Measurements from ENCODE around the gene NOD1.
A peak's percentile ranks its signal among the peaks of the same experiment; 100 is the strongest.
"Not testable (repeated sequence)": the region's sequence is repeated elsewhere in the genome, so short reads cannot be mapped to it uniquely, and the experiment has no call there.

The NOD1 gene

DNA sequence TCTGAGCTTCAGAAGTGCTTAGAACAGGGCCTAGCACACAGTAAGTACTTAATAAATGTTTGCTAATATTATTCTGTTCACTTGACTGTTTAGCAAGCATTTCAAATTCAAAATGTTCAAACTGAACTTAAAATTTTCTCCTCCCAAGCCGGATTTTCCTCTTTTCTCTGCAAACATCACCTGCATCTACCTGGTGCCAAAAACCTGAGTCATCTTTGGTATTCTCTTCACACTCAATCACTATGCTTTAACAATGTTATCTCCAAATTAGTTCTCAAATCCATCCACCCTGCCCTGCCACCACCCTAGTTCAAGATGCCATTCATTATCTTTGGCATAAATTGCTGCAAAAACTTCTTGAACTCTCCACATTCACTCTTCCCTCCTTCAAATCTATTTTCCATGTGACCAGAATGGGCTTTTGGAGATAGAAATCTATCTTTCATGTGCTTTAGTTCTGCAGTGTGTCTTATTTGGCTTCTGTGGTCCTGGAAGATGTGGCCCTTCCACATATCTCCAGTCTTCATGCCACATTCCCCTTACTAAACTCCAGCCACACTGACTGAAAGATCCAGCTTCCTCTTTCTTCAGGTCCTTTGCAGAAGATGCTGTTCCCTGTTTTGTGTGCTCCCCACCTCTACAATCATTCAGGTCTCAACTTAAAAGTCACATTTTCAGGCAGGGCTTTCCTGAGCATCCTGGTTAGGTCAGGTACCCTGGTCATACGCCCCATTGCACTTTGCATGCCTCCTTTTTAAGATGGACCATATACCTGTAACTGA lies 24.1 kb upstream of the NOD1 start:
- TF ChIP-seq, protein P1, sequence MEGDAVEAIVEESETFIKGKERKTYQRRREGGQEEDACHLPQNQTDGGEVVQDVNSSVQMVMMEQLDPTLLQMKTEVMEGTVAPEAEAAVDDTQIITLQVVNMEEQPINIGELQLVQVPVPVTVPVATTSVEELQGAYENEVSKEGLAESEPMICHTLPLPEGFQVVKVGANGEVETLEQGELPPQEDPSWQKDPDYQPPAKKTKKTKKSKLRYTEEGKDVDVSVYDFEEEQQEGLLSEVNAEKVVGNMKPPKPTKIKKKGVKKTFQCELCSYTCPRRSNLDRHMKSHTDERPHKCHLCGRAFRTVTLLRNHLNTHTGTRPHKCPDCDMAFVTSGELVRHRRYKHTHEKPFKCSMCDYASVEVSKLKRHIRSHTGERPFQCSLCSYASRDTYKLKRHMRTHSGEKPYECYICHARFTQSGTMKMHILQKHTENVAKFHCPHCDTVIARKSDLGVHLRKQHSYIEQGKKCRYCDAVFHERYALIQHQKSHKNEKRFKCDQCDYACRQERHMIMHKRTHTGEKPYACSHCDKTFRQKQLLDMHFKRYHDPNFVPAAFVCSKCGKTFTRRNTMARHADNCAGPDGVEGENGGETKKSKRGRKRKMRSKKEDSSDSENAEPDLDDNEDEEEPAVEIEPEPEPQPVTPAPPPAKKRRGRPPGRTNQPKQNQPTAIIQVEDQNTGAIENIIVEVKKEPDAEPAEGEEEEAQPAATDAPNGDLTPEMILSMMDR (conservative IDR thresholded peaks at IDR 0.05), result no peak
- no peak for TF ChIP-seq ZFX (IDR thresholded peaks at IDR 0.05)
- H3K27ac ChIP-seq, result peak overlapping the region; percentile 95

DNA sequence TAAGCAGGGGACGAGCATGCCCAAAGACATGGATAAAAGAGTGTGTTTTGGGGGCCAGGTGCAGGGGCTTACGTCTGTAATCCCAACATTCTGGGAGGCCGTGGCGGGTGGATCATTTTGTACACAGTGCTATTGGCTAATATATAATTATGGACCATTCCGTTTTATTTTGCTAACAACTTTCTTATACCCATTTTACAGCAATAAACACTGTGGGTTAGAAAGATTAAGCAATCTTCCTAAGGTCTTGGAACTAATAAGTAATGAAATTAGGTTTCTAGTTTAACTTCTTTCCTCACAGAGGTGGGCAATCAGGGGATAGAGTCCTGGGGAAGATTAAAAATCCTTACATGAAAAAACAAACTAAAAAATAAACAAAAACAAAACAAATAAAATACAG lies 22.7 kb upstream of the NOD1 start:
- TF ChIP-seq, protein P1 (conservative IDR thresholded peaks at IDR 0.05), result no peak
- no peak for TF ChIP-seq ZFX (IDR thresholded peaks at IDR 0.05)

DNA sequence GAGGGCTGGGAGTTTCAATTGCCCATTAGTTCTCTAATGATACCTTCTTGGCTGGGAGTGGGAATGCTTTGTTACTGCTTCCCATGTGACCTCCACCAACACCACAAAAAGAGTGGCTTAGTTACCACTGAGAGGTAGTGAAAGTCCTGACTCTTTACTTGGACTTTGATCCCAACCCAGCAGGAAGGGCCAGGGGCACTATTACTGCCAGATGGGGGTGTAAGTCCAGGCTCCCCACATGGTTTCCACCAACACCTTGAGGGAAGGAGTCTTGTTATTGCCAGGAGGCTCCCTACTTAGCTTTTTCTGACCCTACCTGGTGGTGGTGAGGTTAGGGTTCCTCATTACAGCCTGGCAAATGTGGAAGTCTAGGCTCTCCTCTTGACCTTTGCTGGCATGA lies 14.6 kb upstream of the NOD1 start:
- TF ChIP-seq ZFX (IDR thresholded peaks at IDR 0.05), result no peak
- TF ChIP-seq, protein P1 (conservative IDR thresholded peaks at IDR 0.05), result no peak
- no peak overlapping the region for H3K27ac ChIP-seq

More for the DNA sequence above, 22.7 kb upstream of the NOD1 start:
- no peak overlapping the region for H3K27ac ChIP-seq

DNA sequence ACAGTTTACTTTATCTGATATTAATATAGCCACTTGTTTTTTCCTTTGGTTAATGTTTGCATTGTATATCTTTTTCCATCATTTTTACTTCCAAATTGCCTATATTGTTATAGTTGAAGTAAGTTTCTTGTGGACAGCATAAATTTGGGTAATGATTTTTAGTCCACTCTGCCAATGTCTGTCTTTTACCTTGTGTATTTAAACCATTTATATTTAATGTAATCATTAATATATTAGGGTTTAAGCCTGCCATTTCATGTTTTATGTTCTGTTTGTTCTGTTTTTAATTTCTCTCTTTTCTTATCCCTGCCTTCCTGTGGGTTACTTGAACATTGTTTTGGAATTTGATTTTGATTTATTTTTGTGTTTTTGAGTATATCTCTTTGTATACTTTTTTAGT lies 12.8 kb upstream of the NOD1 start:
- H3K27ac ChIP-seq, result no peak overlapping the region
- TF ChIP-seq ZFX (IDR thresholded peaks at IDR 0.05), result no peak
- TF ChIP-seq, protein P1 (conservative IDR thresholded peaks at IDR 0.05), result no peak

DNA sequence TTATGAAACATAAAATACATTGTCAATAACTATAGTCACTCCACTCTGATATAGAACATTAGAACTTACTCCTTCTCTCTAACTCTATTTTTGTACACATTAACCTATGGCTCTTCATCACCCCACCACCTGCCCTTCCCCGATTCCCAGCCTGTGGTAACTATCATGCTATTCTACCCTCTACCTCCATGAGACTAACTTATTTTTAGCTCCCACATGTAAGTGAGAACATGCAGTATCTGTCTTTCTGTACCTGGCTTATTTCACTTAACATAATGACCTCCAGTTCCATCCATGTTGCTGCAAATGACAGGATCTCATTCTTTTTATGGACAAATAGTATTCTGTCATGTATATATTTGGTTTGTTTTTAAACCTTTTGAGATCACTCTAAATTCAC lies 8.8 kb upstream of the NOD1 start:
- TF ChIP-seq, protein P1 (conservative IDR thresholded peaks at IDR 0.05), result no peak
- no peak for TF ChIP-seq ZFX (IDR thresholded peaks at IDR 0.05)
- no peak overlapping the region for H3K27ac ChIP-seq

DNA sequence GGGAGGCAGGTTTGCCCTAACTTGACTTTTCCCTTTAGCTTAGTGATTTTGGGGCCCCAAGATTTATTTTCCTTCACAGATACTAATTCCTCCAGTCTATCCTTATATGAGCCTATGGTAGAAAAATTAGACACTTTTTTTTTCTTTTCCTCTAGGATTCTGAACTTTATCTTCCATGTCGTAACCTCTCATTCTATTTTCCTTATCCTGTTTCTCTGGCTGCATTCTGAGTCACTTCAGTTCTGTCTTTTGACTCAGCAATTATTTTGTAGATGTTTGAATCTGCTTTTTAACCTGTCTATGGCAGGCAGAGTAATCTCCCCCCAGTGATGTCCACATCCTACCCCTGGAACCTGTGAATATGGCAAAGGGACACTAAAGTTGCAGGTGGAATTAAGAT lies 7.1 kb upstream of the NOD1 start:
- TF ChIP-seq, protein P1 (conservative IDR thresholded peaks at IDR 0.05), result no peak
- TF ChIP-seq ZFX (IDR thresholded peaks at IDR 0.05), result no peak
- H3K27ac ChIP-seq, result no peak overlapping the region

DNA sequence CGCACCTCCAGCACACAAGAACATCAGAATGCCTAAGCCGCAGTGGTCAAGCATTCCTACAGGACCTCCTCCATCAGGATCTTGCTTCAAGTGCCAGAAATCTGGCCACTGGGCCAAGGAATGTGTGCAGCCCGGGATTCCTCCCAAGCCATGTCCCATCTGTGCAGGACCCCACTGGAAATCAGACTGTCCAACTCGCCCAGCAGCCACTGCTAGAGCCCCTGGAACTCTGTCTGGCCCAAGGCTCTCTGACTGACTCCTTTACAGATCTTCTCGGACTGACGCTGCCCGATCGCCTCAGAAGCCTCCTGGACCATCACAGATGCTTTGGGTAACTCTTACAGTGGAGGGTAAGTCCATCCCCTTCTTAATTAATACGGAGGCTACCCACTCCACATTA lies 2.8 kb upstream of the NOD1 start:
- not testable (repeated sequence) for H3K27ac ChIP-seq
